Panc1 (cell line): ENCODE measurements around the gene GAGE13.

Experiments used
- CTCF ChIP-seq: fragments of 450-650 bp; IDR thresholded peaks from 2 replicates; pipeline ENCODE4 v1.5.1; 2017; ENCODE audit warnings: mild to moderate bottlenecking
- POLR2AphosphoS5 ChIP-seq: IDR thresholded peaks from 2 replicates; pipeline ENCODE4 v1.6.1; 2012; ENCODE audit warnings: mild to moderate bottlenecking, low read depth, low read length, moderate library complexity

- TF ChIP-seq CTCF (no peak), POLR2AphosphoS5 (no peak)
Observed at GRCh38 chrX:49290215-49290614, 41.2 kb upstream of the GAGE13 start.
